ENCODE results near the gene ZNF787. TPM values are rescaled to one million over a fixed set of nuclear protein-coding genes. Genes with fewer than 3 reads are reported as not detected.

Gene ZNF787
- total and polyA plus RNA-seq, 2 of the 8 experiments (the other 6 are each of a cell fraction or from before 2014, with no cell fraction given) = 19.7 to 56.0 TPM

- no peak for TF ChIP-seq SIRT6 (IDR thresholded peaks at IDR 0.05; ENCODE audit: low read length)
- no peak for TF ChIP-seq CHD7 (IDR thresholded peaks at IDR 0.05; ENCODE audit: insufficient replicate concordance, low read length)
- no peak for TF ChIP-seq TBP (IDR thresholded peaks at IDR 0.05; ENCODE audit: low read depth, low read length)
Measured at GRCh38 chr19:56158170-56158757, 37.2 kb upstream of the ZNF787 start (continued).

Data from H1 (cell line).